Measurements from ENCODE around the gene RINT1.
"Not testable (repeated sequence)": the region's sequence is repeated elsewhere in the genome, so short reads cannot be mapped to it uniquely, and the experiment has no call there.

Gene RINT1

DNA sequence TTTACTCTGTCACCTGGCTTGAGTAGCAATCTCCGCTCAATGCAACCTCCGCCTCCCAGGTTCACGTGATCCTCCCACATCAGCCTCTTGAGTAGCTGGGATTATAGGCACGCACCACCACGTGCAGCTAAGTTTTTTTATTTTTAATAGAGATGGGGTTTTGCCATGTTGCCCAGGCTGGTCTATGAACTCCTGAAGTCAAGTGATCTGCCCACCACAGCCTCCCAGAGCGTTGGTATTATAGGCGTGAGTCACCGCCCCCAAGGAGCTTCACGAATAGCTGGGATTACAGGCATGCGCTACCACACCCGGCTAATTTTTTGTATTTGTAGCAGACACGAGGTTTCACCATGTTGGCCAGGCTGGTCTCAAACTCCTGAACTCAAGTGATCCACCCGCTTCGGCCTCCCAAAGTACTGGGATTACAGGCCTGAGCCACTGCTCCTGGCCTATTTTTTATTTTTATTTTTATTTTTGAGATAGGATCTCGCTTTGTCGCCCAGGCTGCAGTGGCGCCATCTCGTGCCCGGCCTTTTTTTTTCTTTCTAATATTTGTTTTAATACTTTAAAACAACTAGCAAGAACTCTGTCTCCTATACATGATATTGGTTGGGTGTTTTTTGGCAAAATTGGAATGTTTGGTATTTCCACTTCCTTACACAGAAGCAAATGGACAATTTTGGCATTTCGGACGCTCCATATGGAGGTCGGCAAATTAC is 48.2 kb downstream of the RINT1 start:
- Mint-ChIP-seq H3K27ac (no peak overlapping the region), H3K36me3 (no peaks in the 10 kb centered on the region), H3K4me3 (no peak overlapping the region), H3K4me1 (peaks cover 9% of the 10 kb centered on the region), H3K9me3 (peaks cover 3% of the 10 kb centered on the region)
- ATAC-seq (no peak), DNase-seq (ENCODE audit: low spot score in 2 of 2) (no peak)

DNA sequence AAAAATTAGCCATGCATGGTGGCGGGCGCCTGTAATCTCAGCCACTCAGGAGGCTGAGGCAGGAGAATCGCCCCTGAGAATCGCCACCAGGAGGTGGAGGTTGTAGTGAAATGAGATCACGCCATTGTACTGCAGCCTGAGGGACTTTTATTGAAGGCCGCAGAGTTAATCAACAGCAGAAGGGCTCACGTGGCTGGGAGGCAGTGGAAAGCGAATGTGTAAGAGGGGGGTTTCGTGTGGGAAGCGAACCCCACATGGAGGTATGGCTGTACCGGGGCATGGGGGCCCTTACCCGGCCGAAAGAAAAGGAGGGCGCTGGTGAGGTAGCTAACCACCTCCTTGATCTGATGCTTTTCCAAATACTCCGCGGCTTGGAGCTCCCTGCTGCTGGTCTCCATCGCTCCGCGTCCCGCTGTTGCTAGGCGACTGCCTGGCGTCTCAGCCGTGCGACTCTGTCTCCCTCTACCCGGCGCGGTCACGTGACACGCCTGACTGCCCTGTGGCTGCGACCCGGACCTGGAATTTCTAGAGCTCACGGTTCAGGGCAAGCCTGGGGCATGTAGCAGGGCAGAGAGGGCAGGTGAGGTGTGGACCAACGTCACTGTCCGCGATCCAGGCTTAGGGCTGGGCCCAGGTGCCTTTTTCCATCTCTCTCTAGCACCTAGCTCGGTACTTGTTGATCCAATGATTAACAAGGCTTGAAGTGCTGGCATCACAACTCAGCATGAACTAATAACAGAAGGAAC is 49.2 kb downstream of the RINT1 start, which contains the start of gene EFCAB10:
Gene EFCAB10, minus strand, starts transcription at position 428 of the 746 bp plus-strand sequence. Its CDS starts 30 bp downstream, at position 398.
- Mint-ChIP-seq H3K4me1 (peaks cover 9% of the 10 kb centered on the region), H3K9me3 (peaks cover 3% of the 10 kb centered on the region), H3K27ac (peak within 1 kb of the TSS; percentile 40), H3K36me3 (no peaks in the 10 kb centered on the region), H3K4me3 (peak within 1 kb of the TSS; percentile 60)
- peak; percentile 70 for ATAC-seq
- peak in 1 of 2 donors; percentile 54 for DNase-seq (ENCODE audit: low spot score in 2 of 2)

DNA sequence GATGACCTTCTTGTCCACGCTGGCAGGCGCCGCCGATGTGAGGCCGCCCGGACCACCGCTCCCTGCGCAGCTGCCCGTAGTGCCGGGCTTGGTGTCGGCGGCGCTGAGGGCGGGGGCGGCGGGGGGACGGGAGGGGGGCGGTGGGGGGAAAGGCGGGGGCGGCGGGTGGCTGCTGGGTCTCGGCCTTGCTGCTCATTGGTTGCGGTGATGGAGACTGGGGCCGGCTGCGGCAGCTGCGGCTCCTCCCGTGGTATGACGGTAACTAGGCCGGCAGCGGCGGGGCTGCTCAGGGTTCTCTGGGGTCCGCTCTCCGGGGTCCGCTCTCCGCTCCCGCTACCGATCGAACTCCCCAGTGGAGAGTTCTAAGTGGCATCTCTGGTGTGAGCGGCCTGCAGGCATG is 51.1 kb downstream of the RINT1 start:
- H3K4me3 Mint-ChIP-seq, result no peak overlapping the region
- DNase-seq (ENCODE audit: low spot score in 2 of 2) (no peak), ATAC-seq (no peak)
- peaks cover 9% of the 10 kb centered on the region for H3K4me1 Mint-ChIP-seq
- H3K36me3 Mint-ChIP-seq, result no peaks in the 10 kb centered on the region
- H3K27ac Mint-ChIP-seq, result no peak overlapping the region
- peaks cover 3% of the 10 kb centered on the region for H3K9me3 Mint-ChIP-seq

DNA sequence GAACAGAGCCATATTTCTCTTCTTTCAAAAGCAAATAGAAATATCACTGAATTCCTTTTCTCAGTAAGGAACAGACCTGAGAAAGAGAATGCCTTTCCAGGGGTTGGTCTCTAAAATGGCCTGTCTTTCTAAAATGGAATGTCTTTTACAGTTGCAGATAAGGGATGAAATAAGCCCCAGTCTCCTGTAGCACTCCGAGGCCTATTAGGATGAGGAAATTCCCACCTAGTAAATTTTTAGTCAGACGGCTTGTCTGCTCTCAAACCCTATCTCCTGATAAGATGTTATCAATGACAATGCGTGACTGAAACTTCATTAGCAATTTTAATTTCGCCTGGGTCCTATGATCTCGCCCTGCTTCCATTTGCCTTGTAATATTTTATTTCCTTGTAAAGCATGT is 52.2 kb downstream of the RINT1 start:
- DNase-seq (ENCODE audit: low spot score in 2 of 2) (no peak), ATAC-seq (no peak)
- Mint-ChIP-seq H3K36me3 (no peaks in the 10 kb centered on the region), H3K9me3 (peaks cover 3% of the 10 kb centered on the region), H3K27ac (no peak overlapping the region), H3K4me3 (no peak overlapping the region), H3K4me1 (peaks cover 10% of the 10 kb centered on the region)

DNA sequence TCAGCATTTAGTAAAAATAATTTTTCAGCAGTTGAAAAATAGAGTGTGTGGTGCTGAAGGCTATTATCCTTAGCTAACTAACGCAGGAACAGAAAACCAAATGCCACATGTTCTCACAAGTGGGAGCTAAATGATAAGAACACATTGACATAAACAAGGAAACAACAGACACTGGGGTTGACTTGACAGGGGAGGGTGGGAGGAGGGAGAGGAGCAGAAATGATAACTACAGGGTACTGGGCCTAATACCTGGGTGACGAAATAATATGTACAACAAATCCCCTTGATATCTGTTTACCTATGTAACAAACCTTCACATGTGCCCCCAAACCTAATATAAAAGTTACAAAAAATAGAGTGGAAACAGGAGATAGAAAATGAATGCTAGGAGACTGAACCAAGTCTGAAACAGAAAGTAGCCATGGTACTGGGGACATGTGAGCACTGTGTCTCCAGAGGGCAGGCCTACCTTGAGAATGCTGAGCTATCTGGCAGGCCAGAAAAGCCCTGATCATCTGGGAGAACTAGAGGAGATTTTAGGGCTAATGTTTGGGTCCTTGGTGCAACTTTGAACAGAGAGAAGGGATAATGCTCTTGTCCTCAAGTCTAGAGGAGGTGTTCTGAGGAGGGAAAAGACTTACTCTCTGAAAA is 54.0 kb downstream of the RINT1 start:
- ATAC-seq (no peak), DNase-seq (ENCODE audit: low spot score in 2 of 2) (no peak)
- H3K9me3 Mint-ChIP-seq, result peaks cover 3% of the 10 kb centered on the region
- peaks cover 13% of the 10 kb centered on the region for H3K4me1 Mint-ChIP-seq
- no peak overlapping the region for H3K4me3 Mint-ChIP-seq
- no peaks in the 10 kb centered on the region for H3K36me3 Mint-ChIP-seq
- no peak overlapping the region for H3K27ac Mint-ChIP-seq

DNA sequence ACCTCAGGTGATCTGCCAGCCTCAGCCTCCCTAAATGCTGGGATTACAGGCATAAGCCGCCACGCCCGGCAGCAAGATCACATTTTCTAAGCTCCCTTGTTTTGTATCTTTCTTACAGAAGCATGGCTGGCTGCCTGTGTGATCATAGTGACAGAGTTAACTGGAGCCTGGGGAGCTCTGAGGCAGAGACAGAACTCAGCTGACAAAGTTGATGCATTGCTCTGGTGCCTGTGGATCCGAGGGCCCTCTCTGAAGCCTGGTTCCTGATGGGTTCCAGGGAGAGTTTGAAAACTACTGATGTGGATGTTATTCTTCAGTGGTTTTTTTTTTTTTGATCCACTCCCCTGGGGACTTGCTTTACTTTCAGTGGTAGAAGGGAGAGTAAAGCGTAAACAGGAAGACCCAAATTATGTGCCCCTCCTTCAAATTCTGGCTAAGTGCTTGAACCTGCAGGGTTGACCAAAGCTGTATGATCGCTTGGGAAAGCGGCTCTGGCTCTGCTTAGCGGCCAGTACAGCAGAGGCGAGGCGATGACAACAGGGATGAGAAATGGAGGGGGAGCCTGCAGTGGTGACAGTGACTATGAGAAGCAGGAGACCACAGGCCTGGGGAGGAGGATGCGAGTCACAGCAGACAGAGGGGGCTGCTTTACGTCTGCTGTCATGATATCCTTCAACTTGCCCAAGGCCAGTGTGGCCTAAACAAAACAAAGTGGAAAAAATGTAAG is 56.1 kb downstream of the RINT1 start:
- H3K9me3 Mint-ChIP-seq, result peaks cover 3% of the 10 kb centered on the region
- H3K27ac Mint-ChIP-seq, result no peak overlapping the region
- no peaks in the 10 kb centered on the region for H3K36me3 Mint-ChIP-seq
- H3K4me1 Mint-ChIP-seq, result peaks cover 6% of the 10 kb centered on the region
- DNase-seq (ENCODE audit: low spot score in 2 of 2), result no peak
- H3K4me3 Mint-ChIP-seq, result no peak overlapping the region
- peak; percentile 60 for ATAC-seq

DNA sequence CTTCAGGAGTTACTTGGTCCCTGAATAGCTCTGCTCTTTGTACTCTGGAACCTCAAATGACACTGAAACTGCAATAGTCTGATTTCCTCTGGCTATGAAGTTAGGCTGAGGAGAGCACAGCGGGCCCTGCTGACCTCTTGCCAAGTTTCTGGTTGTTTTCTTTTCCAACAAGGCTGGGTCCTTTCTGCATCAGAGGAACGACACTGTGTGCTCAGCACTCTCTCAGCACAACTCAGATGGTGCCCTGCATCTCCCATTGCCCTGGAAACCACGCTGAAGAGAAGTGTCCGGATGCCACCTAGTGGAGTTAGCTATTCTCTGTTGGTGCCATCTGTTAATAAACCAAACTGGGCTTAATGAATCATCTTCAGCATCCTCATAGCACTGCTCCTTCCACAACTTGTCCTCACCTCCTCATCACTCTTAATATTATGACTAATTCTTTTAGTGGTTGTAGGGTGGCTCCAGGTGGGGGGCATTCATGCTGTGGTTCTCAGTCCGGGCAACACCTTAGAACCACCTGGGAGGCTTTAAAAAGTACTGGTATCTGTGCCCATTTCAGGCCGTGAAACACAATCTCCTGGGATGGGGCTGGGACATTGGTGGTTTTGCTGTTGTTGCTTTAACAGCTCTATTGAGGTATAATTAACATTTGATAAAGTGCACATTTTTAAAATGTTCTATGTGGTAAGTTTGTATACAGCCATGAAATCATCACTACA is 57.5 kb downstream of the RINT1 start:
- ATAC-seq, result peak; percentile 93
- peak; percentile 14 to 65 for DNase-seq (ENCODE audit: low spot score in 2 of 2)

DNA sequence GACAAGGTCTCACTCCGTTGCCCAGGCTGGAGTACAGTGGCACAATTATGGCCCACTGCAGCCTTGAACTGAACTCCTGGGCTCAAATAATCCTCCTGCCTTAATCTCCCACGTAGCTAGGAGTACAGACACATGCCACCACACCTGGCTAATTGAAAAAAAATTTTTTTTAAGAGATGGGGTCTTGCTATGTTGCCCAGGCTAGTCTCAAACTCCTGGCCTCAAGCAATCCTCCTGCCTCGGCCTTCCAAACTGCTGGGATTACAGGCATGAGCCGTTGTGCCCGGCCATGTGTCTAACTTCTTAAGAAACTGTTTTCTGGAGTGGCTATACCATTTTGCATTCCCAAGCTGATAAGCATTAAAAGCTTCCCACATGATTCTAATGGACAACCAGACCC is 58.8 kb downstream of the RINT1 start:
- DNase-seq (ENCODE audit: low spot score in 2 of 2), result no peak
- H3K4me3 Mint-ChIP-seq, result no peak overlapping the region
- no peak overlapping the region for H3K27ac Mint-ChIP-seq
- no peak for ATAC-seq
- no peaks in the 10 kb centered on the region for H3K36me3 Mint-ChIP-seq
- H3K4me1 Mint-ChIP-seq, result peaks cover 6% of the 10 kb centered on the region
- no peaks in the 10 kb centered on the region for H3K9me3 Mint-ChIP-seq

More for the DNA sequence above, 57.5 kb downstream of the RINT1 start:
- peaks cover 6% of the 10 kb centered on the region for H3K4me1 Mint-ChIP-seq
- peaks cover under 1% of the 10 kb centered on the region for H3K9me3 Mint-ChIP-seq
- no peaks in the 10 kb centered on the region for H3K36me3 Mint-ChIP-seq
- no peak overlapping the region for H3K4me3 Mint-ChIP-seq
- H3K27ac Mint-ChIP-seq, result no peak overlapping the region

DNA sequence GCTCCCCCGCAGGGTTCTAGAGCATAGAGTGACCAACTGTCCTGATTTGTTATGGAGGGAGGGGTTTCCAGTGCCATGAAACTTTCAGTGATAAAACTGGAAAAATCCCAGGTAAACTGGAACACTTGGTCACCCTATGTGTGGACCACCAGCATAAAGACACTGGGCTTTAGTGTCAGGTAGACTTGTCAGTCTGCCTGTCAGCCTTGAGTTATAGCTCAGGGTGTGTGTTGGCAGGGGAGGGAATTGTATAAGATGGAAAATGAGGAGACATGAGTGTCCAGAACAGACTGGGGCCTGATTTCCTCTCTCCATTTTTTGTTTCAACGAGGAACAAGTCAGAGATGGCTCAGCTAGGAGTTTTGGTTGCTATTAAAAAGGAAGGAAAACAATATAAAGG is 59.5 kb downstream of the RINT1 start:
- H3K4me3 Mint-ChIP-seq, result no peak overlapping the region
- ATAC-seq, result no peak
- H3K4me1 Mint-ChIP-seq, result peaks cover 6% of the 10 kb centered on the region
- H3K9me3 Mint-ChIP-seq, result no peaks in the 10 kb centered on the region
- no peak overlapping the region for H3K27ac Mint-ChIP-seq
- no peak for DNase-seq (ENCODE audit: low spot score in 2 of 2)
- H3K36me3 Mint-ChIP-seq, result no peaks in the 10 kb centered on the region

DNA sequence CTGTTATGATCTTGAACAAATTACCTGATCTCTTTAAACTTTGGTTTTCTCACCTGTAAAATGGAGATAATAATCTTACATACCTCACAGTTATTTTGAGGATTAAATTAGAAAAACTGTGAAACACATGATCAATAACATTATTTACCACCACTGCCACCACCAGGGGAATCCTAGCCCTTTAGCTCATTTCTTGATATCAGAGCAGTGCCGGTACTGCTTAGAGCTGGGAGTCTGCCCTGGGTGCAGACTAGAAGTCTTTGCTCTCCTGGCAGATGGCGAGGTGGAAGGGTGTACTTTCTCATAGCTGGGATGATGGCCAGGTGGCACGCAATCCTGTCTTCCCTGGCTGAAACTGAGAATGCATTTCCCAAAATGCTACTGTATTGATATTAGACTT is 62.0 kb downstream of the RINT1 start:
- Mint-ChIP-seq H3K9me3 (no peaks in the 10 kb centered on the region), H3K4me1 (peaks cover 6% of the 10 kb centered on the region), H3K36me3 (no peaks in the 10 kb centered on the region), H3K27ac (no peak overlapping the region), H3K4me3 (no peak overlapping the region)
- DNase-seq (ENCODE audit: low spot score in 2 of 2) (no peak), ATAC-seq (no peak)

DNA sequence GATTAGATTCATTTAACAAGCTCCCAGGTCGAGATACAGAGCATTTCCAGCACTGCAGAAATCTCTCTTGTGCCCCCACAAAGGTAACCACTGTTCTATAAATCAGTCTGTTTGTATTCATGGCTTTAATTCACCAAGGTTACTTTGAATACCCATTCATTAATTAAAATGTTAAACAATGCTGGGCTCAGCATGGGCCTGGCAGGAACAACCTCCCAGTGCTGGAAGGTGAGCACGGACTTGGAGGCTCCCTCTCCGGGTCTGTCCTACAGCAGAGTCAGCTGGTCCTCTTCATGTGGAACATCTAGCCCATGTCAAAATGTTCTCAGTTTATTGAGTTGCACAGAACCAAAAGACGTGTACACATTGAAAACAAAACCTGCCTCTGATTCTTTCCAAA is 64.9 kb downstream of the RINT1 start:
- Mint-ChIP-seq H3K27ac (no peak overlapping the region), H3K9me3 (no peaks in the 10 kb centered on the region), H3K36me3 (no peaks in the 10 kb centered on the region), H3K4me3 (no peak overlapping the region), H3K4me1 (no peaks in the 10 kb centered on the region)
- DNase-seq (ENCODE audit: low spot score in 2 of 2) (no peak), ATAC-seq (no peak)

DNA sequence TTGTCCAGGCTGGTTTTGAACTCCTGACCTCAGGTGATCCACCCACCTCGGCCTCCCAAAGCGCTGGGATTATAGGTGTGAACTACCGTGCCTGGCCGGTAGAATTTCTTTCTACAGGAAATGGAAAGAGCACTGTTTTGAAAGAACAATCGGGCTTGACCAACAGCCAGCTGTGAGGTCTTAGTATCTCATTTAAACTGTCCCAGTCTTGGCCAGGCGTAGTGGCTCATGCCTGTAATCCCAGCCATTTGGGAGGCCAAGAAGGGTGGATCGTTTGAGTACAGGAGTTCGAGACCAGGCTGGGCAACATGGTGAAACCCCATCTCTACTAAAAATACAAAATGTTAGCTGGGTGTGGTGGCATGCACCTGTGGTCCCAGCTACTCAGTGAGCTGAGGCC is 67.1 kb downstream of the RINT1 start:
- H3K27ac Mint-ChIP-seq; ATAC-seq; H3K36me3 Mint-ChIP-seq; H3K4me3 Mint-ChIP-seq; DNase-seq (ENCODE audit: low spot score in 2 of 2); H3K4me1 Mint-ChIP-seq; H3K9me3 Mint-ChIP-seq: not testable (repeated sequence)

DNA sequence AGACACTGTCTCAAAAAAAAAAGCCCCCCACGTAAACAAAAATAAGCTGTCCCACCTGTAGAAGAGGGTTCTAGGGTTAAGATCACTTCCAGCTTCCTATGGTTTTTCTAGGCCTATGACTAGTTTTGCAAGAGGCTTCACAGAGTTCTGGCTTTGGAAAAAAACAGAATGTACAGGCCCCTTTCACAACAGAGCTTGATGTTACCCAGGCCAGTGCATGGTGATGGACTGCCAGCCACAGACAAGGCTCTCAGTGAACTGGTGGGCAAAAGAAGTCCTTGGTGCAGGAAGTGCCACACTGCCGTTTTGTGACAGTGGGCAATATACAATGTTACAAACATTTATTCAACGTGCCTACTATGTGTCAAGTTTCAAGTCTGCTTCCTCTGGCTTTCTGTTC is 67.5 kb downstream of the RINT1 start:
- Mint-ChIP-seq H3K36me3 (no peaks in the 10 kb centered on the region), H3K27ac (no peak overlapping the region), H3K4me1 (no peaks in the 10 kb centered on the region), H3K4me3 (no peak overlapping the region), H3K9me3 (no peaks in the 10 kb centered on the region)
- DNase-seq (ENCODE audit: low spot score in 2 of 2) (no peak), ATAC-seq (no peak)

DNA sequence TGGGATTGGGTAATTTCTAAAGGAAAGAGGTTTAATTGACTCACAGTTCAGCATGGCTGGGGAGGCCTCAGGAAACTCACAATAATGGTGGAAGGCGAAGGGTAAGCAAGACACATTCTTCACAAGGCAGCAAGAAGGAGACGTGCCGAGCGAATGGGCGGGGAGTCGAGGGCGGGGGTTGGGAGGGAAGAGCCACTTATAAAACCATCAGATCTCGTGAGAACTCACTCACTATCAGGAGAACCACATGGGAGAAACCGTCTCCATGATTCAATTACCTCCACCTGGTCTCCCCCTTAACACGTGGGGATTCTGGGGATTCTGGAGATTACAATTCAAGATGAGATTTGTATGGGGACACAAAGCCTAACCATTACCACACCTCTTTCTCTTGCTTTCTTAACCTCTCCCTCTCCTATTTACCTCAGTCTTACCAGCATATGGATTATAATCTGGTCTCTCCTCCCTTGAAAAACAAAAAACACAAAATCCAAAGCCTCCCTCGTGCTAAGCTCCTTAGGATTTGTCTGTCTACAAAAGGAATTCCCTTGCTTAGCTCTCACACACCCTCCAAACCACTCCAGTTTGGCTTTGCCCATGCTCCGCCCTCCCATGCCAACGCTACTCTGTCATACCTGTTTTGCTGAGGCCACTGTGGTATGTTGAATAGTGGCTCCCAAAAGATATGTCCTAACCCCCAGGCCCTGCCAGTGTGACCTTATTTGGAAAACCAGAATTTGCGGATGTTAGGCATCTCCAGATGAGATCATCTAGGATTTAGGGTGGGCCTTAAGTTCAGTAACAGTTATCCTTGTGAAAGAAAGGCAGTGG is 68.9 kb downstream of the RINT1 start:
- DNase-seq (ENCODE audit: low spot score in 2 of 2) (no peak), ATAC-seq (no peak)
- no peak overlapping the region for H3K4me3 Mint-ChIP-seq
- H3K36me3 Mint-ChIP-seq, result no peaks in the 10 kb centered on the region
- no peaks in the 10 kb centered on the region for H3K9me3 Mint-ChIP-seq
- H3K27ac Mint-ChIP-seq, result no peak overlapping the region
- no peaks in the 10 kb centered on the region for H3K4me1 Mint-ChIP-seq

Data from stimulated activated effector memory CD8-positive, alpha-beta T cell treated with anti-CD3 and anti-CD28 coated beads, Interleukin-12 subunit alpha, Interleukin-12 subunit beta, amount 100 ng/mL, for 72 hours (primary cell).